ENCODE data around the gene SMIM35.

- TF ChIP-seq CTCF (IDR thresholded peaks at IDR 0.05) (no peak), POLR2A (IDR thresholded peaks at IDR 0.05) (no peak)
These were observed 28.2 kb downstream of the SMIM35 start for GRCh38 chr11:118058311-118059245.
